B cell (primary cell): ENCODE results near the gene CDHR5. TPM values are rescaled to one million over a fixed set of nuclear protein-coding genes. Genes with fewer than 3 reads are reported as not detected.
"Not testable (repeated sequence)": the region's sequence is repeated elsewhere in the genome, so short reads cannot be mapped to it uniquely, and the experiment has no call there.

Experiments used
- ATAC-seq: fragments of 200-7000 bp; cut with Tn5 transposase; one replicate; pipeline ENCODE4 v1.10.0; 2021; ENCODE audit warnings: low read depth, mild to moderate bottlenecking, moderate number of reproducible peaks, moderate library complexity
- CTCF ChIA-PET: fragments of 350-600 bp; sonication (Branson Sonifier 250); formaldehyde crosslinking; loops from one replicate; lab custom pipeline; 2021; ENCODE audit warnings: antibody characterized with exemption, inconsistent platforms; lab: Charles Lee
- POLR2A ChIA-PET: fragments of 350-600 bp; sonication (Branson Sonifier 250); formaldehyde crosslinking; loops from one replicate; lab custom pipeline; 2021; ENCODE audit warnings: antibody characterized with exemption; lab: Charles Lee
- DNase-seq: peaks from one replicate; pipeline ENCODE4 v3.0.0; 2013
- H2AFZ ChIP-seq: 2 replicates; pipeline ENCODE4 v1.6.1; 2012; ENCODE audit warnings: mild to moderate bottlenecking, low read depth, low read length; ENCODE audit not compliant: insufficient read depth, poor library complexity, severe bottlenecking
- H3K27ac ChIP-seq, 2 donors: 1 replicate in 1 of 2; 2 replicates in 1 of 2; pipeline ENCODE4 v1.5.1; 2012 to 2013; ENCODE audit warnings: low read length in 2 of 2, mild to moderate bottlenecking in 2 of 2, moderate library complexity in 1 of 2
- H3K27me3 ChIP-seq, 4 experiments: fragments of 200-600 bp in 1 of 4; sonication (generic) in 1 of 4; replicated peaks in 1 of 4; 1 replicate in 2 of 4; 2 replicates in 2 of 4; pipeline versions ENCODE4 v1.6.1 to v1.7.0; 2013 to 2016; ENCODE audit warnings: low read length in 3 of 4, mild to moderate bottlenecking in 2 of 4, mixed read lengths in 1 of 4, moderate library complexity in 1 of 4; ENCODE audit not compliant: insufficient read depth in 4 of 4, control insufficient read depth in 3 of 4; ENCODE audit errors: control extremely low read depth in 1 of 4
- H3K36me3 ChIP-seq, 2 experiments: replicated peaks in 1 of 2; 1 replicate in 1 of 2; 2 replicates in 1 of 2; pipeline versions ENCODE4 v1.6.1 to v1.7.1; 2013; ENCODE audit warnings: low read length in 1 of 2; ENCODE audit not compliant: insufficient read depth in 2 of 2, control insufficient read depth in 1 of 2; ENCODE audit errors: control extremely low read depth in 1 of 2, extremely low read depth in 1 of 2
- H3K4me1 ChIP-seq, 2 donors: fragments of 200-600 bp in 1 of 2; sonication (generic) in 1 of 2; 1 replicate in 1 of 2; 2 replicates in 1 of 2; pipeline versions ENCODE4 v1.5.1 to v1.6.1; 2013 to 2017; ENCODE audit warnings: low read length in 2 of 2; ENCODE audit not compliant: control insufficient read depth in 2 of 2, insufficient read depth in 2 of 2
- H3K4me2 ChIP-seq: replicated peaks from 2 replicates; pipeline ENCODE3; 2012; ENCODE audit warnings: mild to moderate bottlenecking, low read depth, low read length; ENCODE audit not compliant: poor library complexity, severe bottlenecking
- H3K4me3 ChIP-seq, 5 experiments: fragments of 200-600 bp in 1 of 5; sonication (generic) in 1 of 5; 1 replicate in 3 of 5; 2 replicates in 2 of 5; pipeline versions ENCODE4 v1.5.1 to v1.7.0; 2011 to 2016; ENCODE audit warnings: low read length in 4 of 5, mild to moderate bottlenecking in 4 of 5, low read depth in 2 of 5, control low read depth in 1 of 5, moderate library complexity in 1 of 5; ENCODE audit not compliant: insufficient read depth in 1 of 5; ENCODE audit errors: control extremely low read depth in 1 of 5, extremely low read depth in 1 of 5
- H3K79me2 ChIP-seq: fragments of 200-600 bp; sonication (generic); one replicate; pipeline ENCODE4 v1.6.0; 2016; ENCODE audit warnings: low read length; ENCODE audit not compliant: control insufficient read depth, insufficient read depth
- H3K9ac ChIP-seq: fragments of 200-600 bp; sonication (generic); 2 replicates; pipeline ENCODE4 v1.6.1; 2017; ENCODE audit warnings: mild to moderate bottlenecking, low read length, moderate library complexity
- H3K9me3 ChIP-seq, 3 donors: one replicate each; pipeline versions ENCODE4 v1.6.1 to v1.7.1; 2013; ENCODE audit warnings: low read length in 2 of 3; ENCODE audit not compliant: control insufficient read depth in 2 of 3, insufficient read depth in 1 of 3; ENCODE audit errors: control extremely low read depth in 1 of 3
- H4K20me1 ChIP-seq: 2 replicates; pipeline ENCODE4 v1.6.0; 2012; ENCODE audit warnings: mild to moderate bottlenecking, low read length; ENCODE audit not compliant: insufficient read depth, control insufficient read depth, poor library complexity, severe bottlenecking
- H3K27ac Mint-ChIP-seq: one replicate; pipeline ENCODE4 v1.8.0; 2021; ENCODE audit warnings: mixed read lengths
- H3K27me3 Mint-ChIP-seq: one replicate; pipeline ENCODE4 v1.8.0; 2021; ENCODE audit warnings: mixed read lengths
- H3K4me1 Mint-ChIP-seq: one replicate; pipeline ENCODE4 v1.8.0; 2021; ENCODE audit warnings: mixed read lengths
- H3K4me3 Mint-ChIP-seq: one replicate; pipeline ENCODE4 v1.8.0; 2021; ENCODE audit warnings: mixed read lengths
- H3K9me3 Mint-ChIP-seq: one replicate; pipeline ENCODE4 v1.8.0; 2022; ENCODE audit warnings: mixed read lengths; ENCODE audit not compliant: insufficient read depth
- EZH2 ChIP-seq: IDR thresholded peaks from 2 replicates; pipeline ENCODE4 v1.6.1; 2012; ENCODE audit warnings: borderline replicate concordance, low read depth, mild to moderate bottlenecking, moderate library complexity, low read length; ENCODE audit not compliant: insufficient read depth, poor library complexity, severe bottlenecking
- WGBS: methylation state at CpG from one replicate; pipeline ENCODE4 v1.1.5; 2013; ENCODE audit warnings: missing lambda C conversion rate; ENCODE audit not compliant: insufficient coverage; 5-methylcytosine and 5-hydroxymethylcytosine counted together
- intact Hi-C: fragments of 100-400 bp; cut with micrococcal nuclease; formaldehyde crosslinking; loops from one replicate; pipeline ENCODE4 v1.10.0; 2022
- polyA plus RNA-seq: library from polyadenylated mRNA; depleted of rRNA; stranded (reverse); fragments of >200 nt; gene quantifications from 2 replicates; pipeline ENCODE4 v1.2.3, GENCODE V29; 2012
- total RNA-seq, 2 donors: library from RNA; stranded (reverse); fragments of 120-200 nt in 1 of 2; gene quantifications; 1 replicate in 1 of 2; 2 replicates in 1 of 2; pipeline versions ENCODE4 v1.2.3 to v1.2.4, GENCODE V29; 2013 to 2022
- TF ChIP-seq, protein P1 (sequence below): fragments of 200-600 bp; IDR thresholded peaks from one replicate; pipeline ENCODE4 v1.8.0; 2022; ENCODE audit warnings: antibody characterized with exemption, mild to moderate bottlenecking

The CDHR5 gene
- total and polyA plus RNA-seq, 2 donors (not counting 1 experiment from before 2014, with no cell fraction given): 0.09 TPM; not detected in 1

DNA sequence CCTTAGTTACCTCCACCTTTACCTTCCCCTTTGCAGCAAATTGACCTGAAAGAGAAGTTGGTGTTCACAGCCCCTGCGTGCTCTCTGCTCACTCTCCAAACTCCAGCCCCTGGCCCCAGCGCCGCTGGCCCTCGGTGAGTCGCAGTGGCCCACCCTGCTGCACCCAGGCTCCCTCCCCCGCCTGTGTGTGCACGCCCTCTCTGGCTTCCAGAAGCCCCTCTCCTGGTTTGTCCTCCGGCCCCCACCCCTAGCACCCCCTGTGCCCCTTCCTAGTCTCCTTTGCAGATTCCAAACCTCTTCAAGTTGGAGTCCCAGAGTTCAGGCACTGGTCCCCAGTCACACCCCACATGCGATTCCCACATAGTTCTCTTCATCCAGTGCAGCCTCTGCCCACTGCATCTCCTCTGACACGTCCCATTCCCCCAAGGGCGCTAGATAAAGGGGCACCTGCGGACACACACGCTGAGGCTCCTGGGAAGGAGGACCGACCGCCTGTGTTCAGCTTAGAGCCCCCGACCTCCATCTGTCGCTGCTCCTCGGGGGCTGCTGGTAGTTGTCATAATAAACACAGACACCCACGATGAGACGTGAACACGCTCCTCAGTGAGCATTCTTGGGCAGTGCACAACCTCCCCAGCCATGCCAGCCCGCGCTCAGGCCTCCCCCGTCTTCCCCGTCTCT lies 50.0 kb downstream of the CDHR5 start:
- POLR2A ChIA-PET: interaction anchor here (1.1 to 1.8 kb wide), 6 partner anchors 8 to 122 kb away, joined by 3 to 26 read pairs (median 10); partner anchors contain the start of genes DEAF1, HRAS, IRF7 and LRRC56
- TF ChIP-seq, protein P1, sequence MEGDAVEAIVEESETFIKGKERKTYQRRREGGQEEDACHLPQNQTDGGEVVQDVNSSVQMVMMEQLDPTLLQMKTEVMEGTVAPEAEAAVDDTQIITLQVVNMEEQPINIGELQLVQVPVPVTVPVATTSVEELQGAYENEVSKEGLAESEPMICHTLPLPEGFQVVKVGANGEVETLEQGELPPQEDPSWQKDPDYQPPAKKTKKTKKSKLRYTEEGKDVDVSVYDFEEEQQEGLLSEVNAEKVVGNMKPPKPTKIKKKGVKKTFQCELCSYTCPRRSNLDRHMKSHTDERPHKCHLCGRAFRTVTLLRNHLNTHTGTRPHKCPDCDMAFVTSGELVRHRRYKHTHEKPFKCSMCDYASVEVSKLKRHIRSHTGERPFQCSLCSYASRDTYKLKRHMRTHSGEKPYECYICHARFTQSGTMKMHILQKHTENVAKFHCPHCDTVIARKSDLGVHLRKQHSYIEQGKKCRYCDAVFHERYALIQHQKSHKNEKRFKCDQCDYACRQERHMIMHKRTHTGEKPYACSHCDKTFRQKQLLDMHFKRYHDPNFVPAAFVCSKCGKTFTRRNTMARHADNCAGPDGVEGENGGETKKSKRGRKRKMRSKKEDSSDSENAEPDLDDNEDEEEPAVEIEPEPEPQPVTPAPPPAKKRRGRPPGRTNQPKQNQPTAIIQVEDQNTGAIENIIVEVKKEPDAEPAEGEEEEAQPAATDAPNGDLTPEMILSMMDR: no peak
- no peak for TF ChIP-seq EZH2
- no peak for DNase-seq
- peaks cover 30 to 39% of the 10 kb centered on the region in 2 donors for H3K4me1 ChIP-seq
- Mint-ChIP-seq H3K4me1 (peaks cover 38% of the 10 kb centered on the region), H3K9me3 (no peaks in the 10 kb centered on the region), H3K27ac (peak overlapping the region; percentile 88), H3K4me3 (peak overlapping the region; percentile 88), H3K27me3 (peaks cover 15% of the 10 kb centered on the region)
- intact Hi-C loops: loop anchor here (1.0 to 10.0 kb wide), 2 partner anchors 14 to 810 kb away; partner anchors contain the start of genes BRSK2, LMNTD2 and RASSF7
- 23% methylated on average over 25 of the region's 25 CpGs for WGBS
- H4K20me1 ChIP-seq: peaks cover 39% of the 10 kb centered on the region
- H2AFZ ChIP-seq: peak overlapping the region; percentile 91
- no peak overlapping the region for H3K27ac ChIP-seq
- no peak for ATAC-seq
- peak overlapping the region; percentile 98 for H3K4me2 ChIP-seq
- peaks cover 0 to 3% (median 0%) of the 10 kb centered on the region in 3 donors for H3K9me3 ChIP-seq
- CTCF ChIA-PET: interaction anchor here (0.7 to 1.2 kb wide), 3 partner anchors 20 to 153 kb away, joined by 3 read pairs; no protein-coding TSS in a partner anchor
- peak overlapping the region in 4 of 5 experiments; percentile 45 to 69 (median 60) for H3K4me3 ChIP-seq
- peak overlapping the region; percentile 68 for H3K9ac ChIP-seq
- peaks cover 31% of the 10 kb centered on the region for H3K79me2 ChIP-seq
- H3K36me3 ChIP-seq: peaks cover 0 to 1% of the 10 kb centered on the region in 2 experiments
- peaks cover 0 to 18% (median 9%) of the 10 kb centered on the region in 4 experiments for H3K27me3 ChIP-seq

DNA sequence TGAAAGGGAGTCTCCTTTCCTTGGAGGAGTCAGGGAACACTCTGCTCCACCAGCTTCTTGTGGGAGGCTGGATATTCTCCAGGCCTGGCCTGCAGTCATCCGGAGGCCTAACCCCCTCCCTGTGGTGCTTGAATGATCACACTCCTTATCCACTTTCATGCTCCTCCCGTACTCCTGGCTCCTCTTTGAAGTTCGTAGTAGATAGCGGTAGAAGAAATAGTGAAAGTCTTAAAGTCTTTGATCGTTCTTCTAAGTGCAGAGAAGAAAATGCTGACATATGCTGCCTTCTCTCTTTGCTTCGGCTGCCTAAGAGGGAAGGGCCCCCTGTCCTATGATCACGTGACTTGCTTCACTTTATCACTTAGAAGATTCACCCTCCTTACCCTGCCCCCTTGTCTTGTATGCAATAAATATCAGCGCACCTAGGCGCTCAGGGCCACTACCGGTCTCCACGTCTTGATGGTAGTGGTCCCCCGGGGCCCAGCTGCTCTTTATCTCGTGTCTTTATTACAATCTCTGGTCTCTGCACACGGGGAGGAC lies 50.7 kb downstream of the CDHR5 start:
- H3K27ac Mint-ChIP-seq, H3K9me3 ChIP-seq, POLR2A ChIA-PET, CTCF ChIA-PET, ATAC-seq, H3K4me3 ChIP-seq, H2AFZ ChIP-seq, DNase-seq, H3K9me3 Mint-ChIP-seq, H3K27ac ChIP-seq, H3K9ac ChIP-seq, H3K36me3 ChIP-seq: not testable (repeated sequence)
- Histone ChIP-seq H3K4me1 (peaks cover 30 to 39% of the 10 kb centered on the region in 2 donors), H3K4me2 (peak overlapping the region; percentile 98), H3K79me2 (peaks cover 24% of the 10 kb centered on the region), H4K20me1 (peaks cover 32% of the 10 kb centered on the region), H3K27me3 (peaks cover 0 to 18% (median 9%) of the 10 kb centered on the region in 4 experiments)
- Mint-ChIP-seq H3K4me1 (peaks cover 33% of the 10 kb centered on the region), H3K27me3 (peaks cover 15% of the 10 kb centered on the region), H3K4me3 (peak overlapping the region; percentile 88)
- 59% methylated on average over 9 of the region's 14 CpGs for WGBS
- intact Hi-C loops: loop anchor here (10.0 kb wide), 1 partner anchor 811 kb away; the partner anchor contains the start of gene BRSK2
